ENCODE measurements around the gene STX10. TPM values are rescaled to one million over a fixed set of nuclear protein-coding genes. Genes with fewer than 3 reads are reported as not detected.
A peak's percentile ranks its signal among the peaks of the same experiment; 100 is the strongest.
"Not testable (repeated sequence)": the region's sequence is repeated elsewhere in the genome, so short reads cannot be mapped to it uniquely, and the experiment has no call there.

STX10 gene
- total and polyA plus RNA-seq, 9 donors: 33.6 to 54.5 (median 46.8) TPM

DNA sequence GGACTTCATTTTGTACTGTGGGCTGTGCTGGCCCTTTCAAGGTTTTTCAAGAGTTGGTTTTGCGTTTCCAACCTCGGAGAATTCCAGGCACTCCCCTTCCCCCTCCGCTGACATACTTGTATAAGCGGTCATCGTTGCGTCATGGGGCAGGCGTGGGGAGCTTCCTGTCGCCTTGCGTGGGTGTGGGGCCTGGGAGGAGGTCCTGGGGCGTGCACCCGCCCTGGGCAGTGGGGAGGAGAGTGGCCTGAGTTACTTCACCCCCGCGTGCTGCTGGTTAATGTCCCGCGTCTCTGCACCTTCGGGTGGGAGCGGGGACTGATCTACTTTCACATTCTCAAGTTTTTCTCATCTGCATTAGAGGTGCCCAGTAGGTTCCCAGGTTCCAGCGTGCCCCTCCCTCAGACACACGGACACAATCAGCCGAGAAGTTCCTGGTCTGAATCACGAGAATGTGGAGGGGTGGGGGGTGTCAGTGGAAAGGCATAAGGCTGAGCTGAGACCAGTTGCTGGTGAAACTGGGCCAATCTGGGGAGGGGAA lies 4.1 kb upstream of the STX10 start:
- Histone ChIP-seq H3K36me3 (ENCODE audit: control insufficient read depth, insufficient read depth, low read length) (peaks cover 4% of the 10 kb centered on the region), H3K4me3 (ENCODE audit: low read length) (peak overlapping the region; percentile 95), H3K27me3 (ENCODE audit: control insufficient read depth, insufficient read depth, low read length) (peaks cover 2% of the 10 kb centered on the region), H3K4me1 (ENCODE audit: control insufficient read depth, insufficient read depth, low read length) (peaks cover 36% of the 10 kb centered on the region), H3K9me3 (replicated peaks; ENCODE audit: control insufficient read depth, low read depth, low read length) (no peaks in the 10 kb centered on the region), H3K27ac (ENCODE audit: low read length) (peak overlapping the region; percentile 95)
- peak; percentile 95 for DNase-seq
- 2% methylated on average over 11 of the region's 21 CpGs for WGBS (ENCODE audit: insufficient coverage)

DNA sequence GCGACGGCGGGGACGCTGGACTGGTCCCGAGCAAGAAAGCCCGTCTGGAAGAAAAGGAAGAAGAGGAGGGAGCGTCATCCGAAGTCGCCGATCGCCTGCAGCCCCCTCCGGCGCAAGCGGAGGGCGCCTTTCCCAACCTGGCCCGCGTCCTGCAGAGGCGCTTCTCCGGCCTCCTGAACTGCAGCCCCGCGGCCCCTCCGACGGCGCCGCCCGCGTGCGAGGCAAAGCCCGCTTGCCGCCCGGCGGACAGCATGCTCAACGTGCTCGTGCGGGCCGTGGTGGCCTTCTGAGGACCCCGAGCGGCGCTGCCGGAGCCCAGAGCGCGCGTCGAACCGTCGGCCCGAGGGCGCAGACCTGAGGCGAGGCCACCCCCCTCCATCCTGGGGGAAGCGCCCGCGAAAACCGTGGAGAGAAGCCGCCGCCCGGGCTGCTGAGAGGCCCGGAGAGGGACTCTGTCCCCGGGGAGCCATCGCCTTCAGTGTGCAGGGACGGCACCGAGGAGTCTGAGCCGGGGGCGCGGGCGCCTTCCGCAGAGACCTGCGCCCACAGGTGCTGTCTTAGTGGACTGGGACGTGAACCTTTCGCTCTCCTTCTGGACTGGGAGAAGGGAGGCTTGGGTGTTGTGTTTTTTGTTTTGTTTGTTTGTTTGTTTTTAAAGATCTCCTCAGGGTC lies 3.5 kb upstream of the STX10 start:
- peaks cover 4% of the 10 kb centered on the region for H3K36me3 ChIP-seq (ENCODE audit: control insufficient read depth, insufficient read depth, low read length)
- DNase-seq: peak; percentile 77
- peaks cover 41% of the 10 kb centered on the region for H3K4me1 ChIP-seq (ENCODE audit: control insufficient read depth, insufficient read depth, low read length)
- peak overlapping the region; percentile 95 for H3K4me3 ChIP-seq (ENCODE audit: low read length)
- peak overlapping the region; percentile 95 for H3K27ac ChIP-seq (ENCODE audit: low read length)
- no peaks in the 10 kb centered on the region for H3K9me3 ChIP-seq (replicated peaks; ENCODE audit: control insufficient read depth, low read depth, low read length)
- peaks cover 2% of the 10 kb centered on the region for H3K27me3 ChIP-seq (ENCODE audit: control insufficient read depth, insufficient read depth, low read length)
- under 1% methylated on average over 59 of the region's 69 CpGs for WGBS (ENCODE audit: insufficient coverage)

DNA sequence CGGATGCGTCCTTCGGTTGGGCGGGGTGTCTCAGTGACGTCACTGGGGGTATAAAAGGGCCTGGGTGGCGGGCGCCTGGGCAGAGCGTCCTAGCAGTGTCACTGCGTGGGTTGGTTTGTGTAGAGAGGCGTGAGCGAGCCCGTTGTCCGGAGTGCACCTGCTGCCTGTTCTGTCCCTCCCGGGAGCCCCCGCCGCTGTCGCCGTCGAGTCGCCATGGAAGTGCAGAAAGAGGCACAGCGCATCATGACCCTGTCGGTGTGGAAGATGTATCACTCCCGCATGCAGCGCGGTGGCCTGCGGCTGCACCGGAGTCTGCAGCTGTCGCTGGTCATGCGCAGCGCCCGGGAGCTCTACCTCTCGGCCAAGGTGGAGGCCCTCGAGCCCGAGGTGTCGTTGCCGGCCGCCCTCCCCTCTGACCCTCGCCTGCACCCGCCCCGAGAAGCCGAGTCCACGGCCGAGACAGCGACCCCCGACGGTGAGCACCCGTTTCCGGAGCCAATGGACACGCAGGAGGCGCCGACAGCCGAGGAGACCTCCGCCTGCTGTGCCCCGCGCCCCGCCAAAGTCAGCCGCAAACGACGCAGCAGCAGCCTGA lies 2.9 kb upstream of the STX10 start:
- H3K4me1 ChIP-seq (ENCODE audit: control insufficient read depth, insufficient read depth, low read length): peaks cover 43% of the 10 kb centered on the region
- 3% methylated on average over 59 of the region's 59 CpGs for WGBS (ENCODE audit: insufficient coverage)
- H3K9me3 ChIP-seq (replicated peaks; ENCODE audit: control insufficient read depth, low read depth, low read length): no peaks in the 10 kb centered on the region
- peak overlapping the region; percentile 95 for H3K4me3 ChIP-seq (ENCODE audit: low read length)
- peaks cover 4% of the 10 kb centered on the region for H3K36me3 ChIP-seq (ENCODE audit: control insufficient read depth, insufficient read depth, low read length)
- H3K27ac ChIP-seq (ENCODE audit: low read length): peak overlapping the region; percentile 95
- H3K27me3 ChIP-seq (ENCODE audit: control insufficient read depth, insufficient read depth, low read length): peaks cover 2% of the 10 kb centered on the region
- DNase-seq: peak; percentile 98

DNA sequence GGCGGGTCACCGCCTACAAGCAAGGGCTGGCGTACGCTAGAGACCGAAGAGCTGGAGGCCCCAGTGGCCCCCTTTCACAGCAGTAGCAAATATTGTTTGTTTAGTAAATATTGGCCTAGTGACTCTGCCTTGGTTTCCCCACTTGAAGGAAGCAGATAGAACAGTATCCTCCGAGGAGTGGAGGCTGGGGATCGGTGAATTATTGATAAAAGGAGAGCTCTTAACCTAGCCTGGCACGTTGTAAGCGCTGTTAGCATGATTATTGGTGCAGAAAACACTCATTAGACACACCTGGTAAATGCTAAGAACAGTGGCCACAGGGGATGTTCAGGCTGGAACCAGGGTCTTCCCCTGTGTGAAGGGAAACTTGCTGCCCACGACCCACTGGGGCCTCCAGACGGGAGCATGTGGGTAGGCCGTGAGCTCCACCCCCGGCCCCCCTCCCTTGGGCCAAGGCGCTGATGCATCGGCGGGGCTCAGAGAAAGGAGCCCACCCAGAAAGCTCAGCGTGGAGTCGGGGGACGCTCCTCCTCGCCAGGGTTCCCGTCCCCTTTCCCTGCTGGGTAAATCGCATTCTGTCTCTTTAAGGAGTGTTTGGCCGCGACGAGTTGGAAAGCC lies 2.3 kb upstream of the STX10 start:
- peaks cover 2% of the 10 kb centered on the region for H3K27me3 ChIP-seq (ENCODE audit: control insufficient read depth, insufficient read depth, low read length)
- peaks cover 43% of the 10 kb centered on the region for H3K4me1 ChIP-seq (ENCODE audit: control insufficient read depth, insufficient read depth, low read length)
- peaks cover 4% of the 10 kb centered on the region for H3K36me3 ChIP-seq (ENCODE audit: control insufficient read depth, insufficient read depth, low read length)
- peak overlapping the region; percentile 95 for H3K27ac ChIP-seq (ENCODE audit: low read length)
- H3K9me3 ChIP-seq (replicated peaks; ENCODE audit: control insufficient read depth, low read depth, low read length): no peaks in the 10 kb centered on the region
- 0% methylated on average over 22 of the region's 25 CpGs for whole genome bisulfite sequencing (ENCODE audit: insufficient coverage)
- H3K4me3 ChIP-seq (ENCODE audit: low read length): peak overlapping the region; percentile 95
- no peak for DNase-seq

DNA sequence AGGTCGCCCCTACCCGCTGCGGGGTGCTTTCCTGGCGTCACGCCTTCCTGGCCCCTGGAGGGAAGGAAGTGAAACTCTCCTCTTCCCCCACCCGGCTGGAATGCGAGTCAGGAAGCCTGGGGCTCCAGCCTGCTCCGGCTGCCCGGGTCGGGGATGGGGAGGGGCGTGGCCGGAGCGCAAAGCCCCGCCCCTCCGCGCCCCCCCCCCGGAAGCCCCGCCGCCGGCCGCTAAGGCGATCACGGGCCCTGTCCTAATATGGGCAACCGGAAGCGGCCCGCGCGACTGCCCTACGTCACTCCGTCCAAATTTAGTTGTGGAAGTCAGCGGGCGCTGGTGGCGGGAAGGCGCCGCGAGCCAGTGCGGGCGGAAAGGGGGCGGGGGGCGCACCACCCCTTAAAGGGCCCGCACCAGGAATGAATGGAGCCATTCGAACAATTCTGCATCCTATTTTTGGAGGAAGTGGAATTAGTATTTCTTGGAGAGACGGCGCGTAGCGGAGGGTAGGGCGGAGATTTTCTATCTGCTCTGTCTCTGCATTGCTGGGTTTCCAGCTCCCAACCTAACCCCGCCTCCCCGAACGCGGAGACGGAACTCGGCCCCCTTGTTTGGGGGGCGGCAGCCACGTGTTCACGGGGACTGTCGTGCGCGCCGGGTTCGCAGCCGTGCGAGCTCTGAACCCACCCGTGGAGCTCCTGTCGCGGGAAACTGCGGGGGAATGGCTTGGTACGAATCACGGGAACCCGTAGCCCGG lies 1.6 kb upstream of the STX10 start:
- peak overlapping the region; percentile 97 for H3K27ac ChIP-seq (ENCODE audit: low read length)
- H3K27me3 ChIP-seq (ENCODE audit: control insufficient read depth, insufficient read depth, low read length): peaks cover 2% of the 10 kb centered on the region
- under 1% methylated on average over 61 of the region's 71 CpGs for WGBS (ENCODE audit: insufficient coverage)
- peaks cover 4% of the 10 kb centered on the region for H3K36me3 ChIP-seq (ENCODE audit: control insufficient read depth, insufficient read depth, low read length)
- no peaks in the 10 kb centered on the region for H3K9me3 ChIP-seq (replicated peaks; ENCODE audit: control insufficient read depth, low read depth, low read length)
- H3K4me1 ChIP-seq (ENCODE audit: control insufficient read depth, insufficient read depth, low read length): peaks cover 43% of the 10 kb centered on the region
- H3K4me3 ChIP-seq (ENCODE audit: low read length): peak overlapping the region; percentile 95
- peak; percentile 99 for DNase-seq

DNA sequence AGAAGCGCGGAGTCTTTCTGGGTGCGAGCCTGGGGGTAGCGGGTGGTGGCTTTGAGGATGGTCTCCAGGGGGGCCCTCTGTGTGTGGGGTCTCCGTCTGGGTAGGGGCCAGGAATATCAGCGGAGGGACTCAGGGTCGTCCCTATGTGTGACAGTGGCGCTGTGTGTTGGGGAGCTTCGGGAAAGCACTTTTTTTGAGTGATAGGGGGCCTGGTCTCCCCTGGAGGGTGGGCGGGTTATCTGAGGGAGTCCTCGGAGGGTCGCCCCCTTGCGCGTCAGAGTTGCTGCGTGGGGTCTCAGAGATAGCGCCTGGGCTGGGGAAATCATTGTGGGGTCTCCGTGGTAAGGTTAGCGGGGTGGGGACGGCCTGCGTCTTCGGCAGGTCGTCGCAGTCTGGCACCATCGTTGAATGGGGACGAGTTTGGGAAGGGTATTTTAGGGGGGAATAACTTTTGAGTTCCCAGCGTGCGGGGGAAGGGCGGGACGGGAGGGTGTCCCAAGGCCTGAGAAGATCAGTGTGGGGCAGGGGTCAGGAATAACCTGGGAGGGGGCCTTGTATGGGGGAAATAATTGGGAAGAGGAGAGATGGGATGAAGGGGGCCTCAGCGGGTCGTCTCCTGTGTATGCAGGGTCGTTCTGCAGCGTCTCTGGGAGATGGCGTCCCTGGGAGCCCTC lies 893 bp upstream of the STX10 start:
- peaks cover 40% of the 10 kb centered on the region for H3K4me1 ChIP-seq (ENCODE audit: control insufficient read depth, insufficient read depth, low read length)
- DNase-seq: no peak
- WGBS (ENCODE audit: insufficient coverage): 0% methylated on average over 26 of the region's 34 CpGs

DNA sequence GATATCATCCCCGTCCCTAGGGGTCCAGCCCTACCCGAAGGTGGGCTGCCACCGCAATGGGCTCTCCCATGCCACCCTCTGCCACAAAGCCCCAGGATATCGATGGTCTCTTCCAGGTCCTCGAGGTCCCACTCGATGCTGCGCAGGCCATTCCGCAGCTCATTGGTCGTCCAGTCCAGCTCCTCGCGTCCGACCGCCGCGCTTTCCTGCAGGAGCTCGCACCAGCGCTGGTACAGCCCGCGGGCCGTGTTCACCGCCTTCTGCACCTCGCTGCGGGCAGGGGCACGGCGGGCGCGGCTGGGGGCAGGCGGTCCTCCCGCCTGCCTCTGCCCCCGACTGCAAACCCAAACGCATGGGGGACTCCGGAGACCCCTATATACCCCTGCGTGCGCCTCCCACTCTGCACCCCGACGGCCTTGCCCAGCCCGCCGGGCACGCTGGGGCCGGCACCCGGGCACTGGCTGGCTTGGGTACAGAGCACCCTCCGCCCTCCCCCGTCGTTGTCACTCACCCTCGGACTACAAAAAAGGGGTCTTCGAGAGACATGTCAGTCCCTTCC lies 468 bp downstream of the STX10 start:
- WGBS (ENCODE audit: insufficient coverage): under 1% methylated on average over 46 of the region's 46 CpGs
- DNase-seq: peak; percentile 60
- no peaks in the 10 kb centered on the region for H3K9me3 ChIP-seq (replicated peaks; ENCODE audit: control insufficient read depth, low read depth, low read length)

More for the DNA sequence above, 893 bp upstream of the STX10 start:
- Histone ChIP-seq H3K36me3 (ENCODE audit: control insufficient read depth, insufficient read depth, low read length) (peaks cover 4% of the 10 kb centered on the region), H3K27ac (ENCODE audit: low read length) (peak overlapping the region; percentile 97), H3K9me3 (replicated peaks; ENCODE audit: control insufficient read depth, low read depth, low read length) (no peaks in the 10 kb centered on the region), H3K27me3 (ENCODE audit: control insufficient read depth, insufficient read depth, low read length) (peaks cover 2% of the 10 kb centered on the region), H3K4me3 (ENCODE audit: low read length) (peak overlapping the region; percentile 91)

DNA sequence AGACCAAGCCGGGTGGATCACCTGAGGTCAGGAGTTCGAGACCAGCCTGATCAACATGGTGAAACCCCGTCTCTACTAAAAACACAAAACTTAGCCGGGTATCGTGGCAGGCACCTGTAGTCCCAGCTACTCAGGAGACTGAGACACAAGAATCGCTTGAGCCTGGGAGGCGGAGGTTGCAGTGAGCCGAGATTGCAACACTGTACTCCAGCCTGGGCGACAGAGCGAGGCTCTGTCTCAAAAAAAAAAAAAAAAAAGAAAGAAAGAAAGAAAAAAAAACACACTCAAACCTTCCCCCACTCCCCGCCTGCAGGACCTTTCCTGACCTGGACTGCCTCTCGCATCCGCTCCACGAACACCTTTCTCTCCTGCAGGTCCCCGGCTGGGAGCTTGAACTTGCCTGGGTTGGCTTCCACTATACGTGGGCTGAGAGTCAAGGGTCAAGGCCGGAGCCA lies 975 bp downstream of the STX10 start:
- H3K9me3 ChIP-seq (replicated peaks; ENCODE audit: control insufficient read depth, low read depth, low read length); H3K27me3 ChIP-seq (ENCODE audit: control insufficient read depth, insufficient read depth, low read length); DNase-seq: not testable (repeated sequence)
- 5% methylated on average over 8 of the region's 17 CpGs for WGBS (ENCODE audit: insufficient coverage)
- Histone ChIP-seq H3K27ac (ENCODE audit: low read length) (peak overlapping the region; percentile 29), H3K36me3 (ENCODE audit: control insufficient read depth, insufficient read depth, low read length) (peaks cover 12% of the 10 kb centered on the region), H3K4me3 (ENCODE audit: low read length) (peak overlapping the region; percentile 91), H3K4me1 (ENCODE audit: control insufficient read depth, insufficient read depth, low read length) (peaks cover 21% of the 10 kb centered on the region)

More for the DNA sequence above, 468 bp downstream of the STX10 start:
- Histone ChIP-seq H3K36me3 (ENCODE audit: control insufficient read depth, insufficient read depth, low read length) (peaks cover 9% of the 10 kb centered on the region), H3K4me3 (ENCODE audit: low read length) (peak overlapping the region; percentile 91), H3K27ac (ENCODE audit: low read length) (peak overlapping the region; percentile 97), H3K4me1 (ENCODE audit: control insufficient read depth, insufficient read depth, low read length) (peaks cover 26% of the 10 kb centered on the region), H3K27me3 (ENCODE audit: control insufficient read depth, insufficient read depth, low read length) (peaks cover 2% of the 10 kb centered on the region)

Measured in muscle of leg (tissue), 11 donors.